HuH-7.5 (cell line): Measurements from ENCODE around the gene CLIP1.

ENCODE experiments used
- DNase-seq: peaks from one replicate; pipeline ENCODE4 v3.0.0; 2011; ENCODE audit warnings: low spot score

Gene CLIP1

GRCh38 chr12:122355706-122356105, 66.8 kb downstream of the CLIP1 start:
- no peak for DNase-seq

- DNase-seq: no peak
Measured at GRCh38 chr12:122354958-122355641, 67.4 kb downstream of the CLIP1 start.

GRCh38 chr12:122352394-122352793, 70.1 kb downstream of the CLIP1 start:
- DNase-seq: no peak

- no peak for DNase-seq
Measured at GRCh38 chr12:122350141-122350848, 72.2 kb downstream of the CLIP1 start.

GRCh38 chr12:122349078-122349477, 73.4 kb downstream of the CLIP1 start:
- no peak for DNase-seq

- DNase-seq: no peak
Measured at GRCh38 chr12:122348505-122348904, 74.0 kb downstream of the CLIP1 start.

GRCh38 chr12:122346054-122346453, 76.4 kb downstream of the CLIP1 start:
- no peak for DNase-seq

- no peak for DNase-seq
Measured at GRCh38 chr12:122345042-122345441, 77.4 kb downstream of the CLIP1 start.

- no peak for DNase-seq
Measured at GRCh38 chr12:122336015-122336946, 86.2 kb downstream of the CLIP1 start.

- DNase-seq: no peak
Measured at GRCh38 chr12:122333142-122334087, 89.1 kb downstream of the CLIP1 start.

GRCh38 chr12:122327494-122328385, 94.7 kb downstream of the CLIP1 start:
- DNase-seq: no peak

GRCh38 chr12:122327014-122327413, 95.5 kb downstream of the CLIP1 start:
- no peak for DNase-seq

GRCh38 chr12:122326586-122326985, 95.9 kb downstream of the CLIP1 start:
- no peak for DNase-seq

- no peak for DNase-seq
Measured at GRCh38 chr12:122323311-122324019, 99.0 kb downstream of the CLIP1 start.

GRCh38 chr12:122322501-122322900, 100.0 kb downstream of the CLIP1 start:
- no peak for DNase-seq

- no peak for DNase-seq
Measured at GRCh38 chr12:122318607-122319605, 103.6 kb downstream of the CLIP1 start.

GRCh38 chr12:122312926-122313325, 109.5 kb downstream of the CLIP1 start:
- DNase-seq: no peak

- DNase-seq: no peak
Measured at GRCh38 chr12:122311696-122312095, 110.8 kb downstream of the CLIP1 start.
